Skin epidermis (tissue), 12 donors: ENCODE measurements around the gene BTBD18.
A peak's percentile ranks its signal among the peaks of the same experiment; 100 is the strongest.

Experiments used
- H3K27ac ChIP-seq, 21 experiments: fragments of 200-600 bp; sonication (generic) in 11 of 21; one replicate each; pipeline ENCODE4 v1.5.0; 2020; ENCODE audit warnings: mild to moderate bottlenecking in 3 of 21, inconsistent platforms in 2 of 21, moderate library complexity in 2 of 21
- H3K4me3 ChIP-seq, 7 experiments: fragments of 200-600 bp; sonication (generic) in 2 of 7; one replicate each; pipeline ENCODE4 v1.5.0; 2020; ENCODE audit warnings: inconsistent platforms in 2 of 7, mild to moderate bottlenecking in 2 of 7, moderate library complexity in 1 of 7

BTBD18 gene

GRCh38 chr11:57777969-57778317, 26.3 kb upstream of the BTBD18 start:
- Histone ChIP-seq H3K27ac (peak overlapping the region in 20 of 21 experiments; percentile 33 to 89 (median 76)), H3K4me3 (no peak overlapping the region)

- H3K4me3 ChIP-seq: no peak overlapping the region
- H3K27ac ChIP-seq: peak overlapping the region in 20 of 21 experiments; percentile 1 to 89 (median 74)
These were observed 25.1 kb upstream of the BTBD18 start for GRCh38 chr11:57776577-57777210.

GRCh38 chr11:57776031-57776521, 24.5 kb upstream of the BTBD18 start:
- Histone ChIP-seq H3K27ac (peak overlapping the region in 18 of 21 experiments; percentile 20 to 89 (median 62)), H3K4me3 (no peak overlapping the region)

- Histone ChIP-seq H3K27ac (peak overlapping the region in 17 of 21 experiments; percentile 4 to 89 (median 60)), H3K4me3 (no peak overlapping the region)
These were observed 23.9 kb upstream of the BTBD18 start for GRCh38 chr11:57775491-57775890.

GRCh38 chr11:57773026-57773598, 21.5 kb upstream of the BTBD18 start:
- Histone ChIP-seq H3K27ac (no peak overlapping the region), H3K4me3 (no peak overlapping the region)

DNA sequence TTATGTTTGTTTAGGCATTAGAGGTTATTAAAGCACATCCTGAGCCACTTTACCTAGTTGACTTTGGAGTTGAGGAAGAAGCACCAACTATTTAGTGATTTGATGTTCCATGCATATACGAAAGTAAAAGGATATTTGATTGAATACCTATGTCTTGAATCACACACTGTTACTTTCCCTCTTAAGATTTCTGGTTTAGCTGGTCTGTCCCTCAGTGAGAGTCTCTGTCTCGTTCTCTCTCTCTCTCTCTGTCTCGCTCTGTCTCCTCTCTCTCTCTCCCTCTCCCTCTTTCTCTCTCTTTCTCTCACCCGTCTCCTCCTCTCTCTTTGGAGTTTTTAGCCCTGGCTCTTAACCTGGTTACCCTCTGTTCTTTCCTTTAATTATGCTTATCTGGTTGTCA, 20.9 kb upstream of the BTBD18 start:
- Histone ChIP-seq H3K4me3 (no peak overlapping the region), H3K27ac (no peak overlapping the region)

- H3K27ac ChIP-seq: no peak overlapping the region
- H3K4me3 ChIP-seq: no peak overlapping the region
These were observed 19.7 kb upstream of the BTBD18 start for GRCh38 chr11:57771365-57771764.

- peak overlapping the region in 3 of 21 experiments; percentile 3 to 36 (median 6) for H3K27ac ChIP-seq
- H3K4me3 ChIP-seq: no peak overlapping the region
These were observed 19.2 kb upstream of the BTBD18 start for GRCh38 chr11:57770793-57771192.

DNA sequence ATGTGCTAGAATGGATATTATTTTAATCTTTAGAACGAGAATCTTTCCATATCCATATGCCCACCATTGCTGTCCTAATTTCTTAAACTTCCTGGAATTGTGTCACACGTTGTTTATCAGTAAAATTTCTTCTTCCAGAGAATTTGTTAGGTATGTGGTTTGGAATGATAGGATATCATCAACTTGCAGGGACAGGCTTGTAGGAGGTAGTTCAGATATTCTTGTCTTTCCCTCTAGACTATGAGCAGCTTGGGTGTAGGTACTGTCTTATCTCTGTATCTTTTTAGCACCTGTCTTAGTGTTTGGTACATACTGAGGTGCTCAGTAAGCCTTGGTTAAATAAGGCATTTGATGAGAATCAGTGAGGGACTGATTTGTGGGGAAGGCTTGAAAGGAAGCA, 13.4 kb upstream of the BTBD18 start:
- Histone ChIP-seq H3K27ac (peak overlapping the region in 13 of 21 experiments; percentile 29 to 96 (median 90)), H3K4me3 (peak overlapping the region in 6 of 7 experiments; percentile 2 to 65 (median 56))

- Histone ChIP-seq H3K27ac (peak overlapping the region in 16 of 21 experiments; percentile 25 to 96 (median 90)), H3K4me3 (peak overlapping the region; percentile 46 to 65 (median 53))
These were observed 12.9 kb upstream of the BTBD18 start for GRCh38 chr11:57764566-57764965.

DNA sequence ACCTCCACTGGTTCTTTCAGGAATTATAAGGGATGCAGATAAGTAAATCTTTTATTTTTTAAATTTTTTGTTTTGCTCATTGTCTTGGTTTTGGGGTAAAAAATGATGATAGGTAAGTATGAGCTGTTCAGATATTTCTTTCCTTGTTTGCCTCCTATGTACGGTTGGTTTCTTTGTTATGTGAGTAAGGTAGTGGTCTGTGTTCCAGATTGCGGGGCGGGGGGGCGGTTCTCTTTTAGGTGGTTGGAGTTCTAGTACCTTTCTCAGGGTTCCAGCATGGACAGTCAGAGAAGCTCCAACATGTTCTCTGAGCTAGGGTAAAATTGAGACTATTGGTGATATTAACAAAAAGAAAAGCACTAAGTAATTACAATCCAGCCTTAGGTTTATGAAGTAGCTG, 12.4 kb upstream of the BTBD18 start:
- H3K4me3 ChIP-seq: peak overlapping the region; percentile 46 to 65 (median 53)
- peak overlapping the region in 17 of 21 experiments; percentile 1 to 98 (median 92) for H3K27ac ChIP-seq

GRCh38 chr11:57763568-57763967, 11.9 kb upstream of the BTBD18 start:
- Histone ChIP-seq H3K4me3 (peak overlapping the region; percentile 46 to 65 (median 53)), H3K27ac (peak overlapping the region in 18 of 21 experiments; percentile 1 to 98 (median 91))

DNA sequence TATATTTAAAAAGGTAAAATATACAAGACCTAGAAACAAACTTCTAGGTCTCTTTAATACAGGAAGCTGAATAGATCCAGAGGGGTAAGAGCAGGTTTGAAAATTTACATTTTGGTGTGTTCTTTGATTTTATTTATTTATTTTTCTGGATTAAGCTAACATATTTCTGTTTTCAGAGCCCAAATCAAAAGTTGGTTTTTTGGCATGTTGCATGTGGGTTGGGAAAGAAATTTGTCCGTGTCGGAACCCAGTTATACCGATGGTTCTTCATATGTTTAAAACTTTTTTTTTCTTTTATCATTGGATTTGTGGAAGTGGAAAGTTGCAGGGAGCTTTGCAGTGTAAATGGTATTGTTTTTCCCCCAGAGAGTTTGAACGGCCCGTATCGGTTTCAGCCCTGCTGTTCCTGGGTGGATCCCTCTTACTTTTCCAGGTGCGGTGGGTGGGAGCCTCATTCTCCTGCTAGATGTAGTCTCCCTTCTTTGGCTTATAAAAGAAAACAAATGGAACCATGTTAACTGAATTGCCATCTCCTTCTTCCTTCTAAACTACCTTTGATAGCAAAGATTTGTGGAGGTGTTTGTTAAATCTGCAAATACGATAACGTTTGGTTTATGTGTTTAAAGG, 10.7 kb upstream of the BTBD18 start:
- Histone ChIP-seq H3K27ac (peak overlapping the region; percentile 74 to 98 (median 90)), H3K4me3 (peak overlapping the region; percentile 46 to 65 (median 53))

DNA sequence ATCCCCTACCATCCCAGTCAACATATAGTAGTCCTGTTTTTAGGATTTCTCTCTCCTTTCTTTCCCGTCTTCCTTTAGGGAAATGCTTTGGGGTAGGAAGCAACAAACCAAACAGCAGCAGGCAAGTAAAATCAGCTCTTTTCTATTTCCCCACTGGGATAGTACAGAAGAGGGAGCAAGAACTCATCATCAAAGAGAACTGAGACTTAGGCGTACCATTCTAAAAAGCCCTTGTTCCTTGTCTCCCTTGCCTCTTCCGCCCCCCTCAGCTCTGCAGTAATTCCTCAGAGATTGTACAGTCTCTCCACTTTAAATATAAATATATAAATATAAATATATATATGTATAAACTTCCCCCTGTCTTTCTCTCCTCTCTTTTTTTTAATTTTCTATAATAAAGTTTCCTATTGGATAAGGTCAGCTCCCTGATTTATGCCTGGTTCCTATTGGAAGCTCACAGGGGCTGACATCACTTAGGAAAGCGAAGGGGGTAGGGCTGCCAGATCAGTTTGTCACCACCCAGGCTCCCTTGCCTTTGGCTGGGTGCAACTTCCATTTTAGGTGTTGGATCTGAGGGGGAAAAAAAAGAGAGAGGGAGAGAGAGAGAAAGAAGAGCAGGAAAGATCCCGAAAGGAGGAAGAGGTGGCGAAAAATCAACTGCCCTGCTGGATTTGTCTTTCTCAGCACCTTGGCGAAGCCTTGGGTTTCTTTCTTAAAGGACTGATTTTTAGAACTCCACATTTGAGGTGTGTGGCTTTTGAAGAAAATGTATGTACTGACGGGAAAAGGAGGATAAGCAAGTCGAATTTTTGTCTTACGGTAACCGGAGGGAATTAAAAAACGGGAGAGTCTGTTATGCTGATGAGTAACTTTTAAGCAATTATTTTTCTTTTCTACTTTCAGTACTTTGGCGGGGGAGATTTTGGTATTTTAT, 9.9 kb upstream of the BTBD18 start, which contains the start of gene CTNND1:
Gene CTNND1, plus strand, starts transcription at position 502 of the 934 bp plus-strand sequence. CDS start 29,677 bp downstream, outside the sequence.
- Histone ChIP-seq H3K27ac (peak within 1 kb of the TSS; percentile 74 to 98 (median 90)), H3K4me3 (peak within 1 kb of the TSS; percentile 46 to 65 (median 53))

DNA sequence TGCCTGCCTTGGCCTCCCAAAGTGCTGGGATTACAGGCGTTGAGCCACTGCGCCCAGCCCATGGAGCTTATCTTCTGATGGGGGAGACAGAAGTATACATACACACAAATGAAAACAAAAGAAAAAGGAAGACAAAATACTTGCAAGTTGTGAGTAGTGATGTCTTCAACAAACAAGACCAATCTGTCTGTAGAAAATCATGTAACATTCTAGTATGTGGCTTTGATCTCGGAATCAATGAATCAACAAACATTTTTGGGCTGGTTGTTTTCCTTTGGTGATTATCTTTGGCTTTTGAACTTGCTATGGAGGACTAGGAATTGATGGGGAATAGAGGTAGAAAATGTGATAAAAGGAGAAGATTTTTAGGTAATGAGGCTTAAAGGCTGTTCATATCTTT, 6.6 kb upstream of the BTBD18 start:
- Histone ChIP-seq H3K27ac (no peak overlapping the region), H3K4me3 (no peak overlapping the region)

DNA sequence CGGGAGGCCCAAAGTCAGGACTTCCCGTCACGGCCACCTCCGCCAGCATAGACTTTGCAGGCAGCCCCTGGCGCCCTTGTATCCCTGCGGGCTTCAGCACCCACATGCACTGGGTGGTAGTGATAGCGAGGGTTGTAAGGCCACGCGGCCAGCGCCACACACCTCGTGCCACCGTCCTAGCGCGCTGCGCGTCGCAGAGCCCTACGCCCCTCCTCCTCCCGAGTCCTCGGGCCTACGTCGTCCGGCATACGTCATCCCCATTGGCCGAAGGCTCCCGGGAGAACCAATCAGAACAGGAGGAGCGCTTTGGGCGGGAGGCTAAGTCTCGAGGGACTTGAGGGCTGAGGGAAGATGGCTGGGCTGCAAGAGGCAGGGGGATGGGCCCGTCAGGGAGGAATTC, 1.3 kb upstream of the BTBD18 start:
- Histone ChIP-seq H3K4me3 (no peak overlapping the region), H3K27ac (no peak overlapping the region)

- Histone ChIP-seq H3K4me3 (no peak overlapping the region), H3K27ac (no peak overlapping the region)
These were observed 443 bp downstream of the BTBD18 start for GRCh38 chr11:57751176-57751575.

GRCh38 chr11:57746920-57747319, 4.7 kb downstream of the BTBD18 start:
- no peak overlapping the region for H3K27ac ChIP-seq

DNA sequence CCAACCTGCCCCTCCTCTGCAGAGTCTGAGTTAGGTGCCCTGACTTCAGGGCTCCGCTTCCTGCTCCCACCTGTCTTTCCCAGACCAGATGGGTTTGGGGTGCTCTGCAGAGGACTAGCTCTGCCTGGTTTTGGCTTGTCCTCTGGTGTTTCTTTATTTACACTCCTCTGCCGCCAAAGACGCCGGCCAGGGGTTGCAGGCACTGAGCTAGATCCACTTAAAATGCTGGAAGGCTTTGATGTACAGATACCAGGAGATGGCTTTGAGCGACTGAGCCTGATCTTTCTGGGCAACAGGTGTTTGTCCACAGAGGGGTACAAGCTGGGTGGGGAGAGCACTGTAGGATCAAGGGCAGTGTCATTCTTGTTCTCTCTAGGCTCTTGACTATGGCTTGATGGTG, 6.4 kb downstream of the BTBD18 start:
- H3K27ac ChIP-seq: no peak overlapping the region
- H3K4me3 ChIP-seq: no peak overlapping the region

More at GRCh38 chr11:57746920-57747319, 4.7 kb downstream of the BTBD18 start:
- no peak overlapping the region for H3K4me3 ChIP-seq

GRCh38 chr11:57744357-57744756, 7.3 kb downstream of the BTBD18 start:
- no peak overlapping the region for H3K27ac ChIP-seq
- no peak overlapping the region for H3K4me3 ChIP-seq
